Neural crest cell (in vitro differentiated cells): Measurements from ENCODE around the gene P3H1. TPM values are rescaled to one million over a fixed set of nuclear protein-coding genes. Genes with fewer than 3 reads are reported as not detected.
A peak's percentile ranks its signal among the peaks of the same experiment; 100 is the strongest.

Experiments
- DNase-seq: peaks from one replicate; pipeline ENCODE4 v3.0.0; 2021; ENCODE audit warnings: low read depth, mixed read lengths, low spot score
- H3K27ac Mint-ChIP-seq: one replicate; pipeline ENCODE4 v1.8.0; 2021; ENCODE audit warnings: mild to moderate bottlenecking, mixed read lengths; ENCODE audit not compliant: unreplicated experiment
- H3K27me3 Mint-ChIP-seq: 2 replicates; pipeline ENCODE4 v1.8.0; 2021; ENCODE audit warnings: low read depth, mild to moderate bottlenecking, mixed read lengths
- H3K36me3 Mint-ChIP-seq: 2 replicates; pipeline ENCODE4 v1.8.0; 2021; ENCODE audit warnings: low read depth, mild to moderate bottlenecking, mixed read lengths
- H3K4me1 Mint-ChIP-seq: 2 replicates; pipeline ENCODE4 v1.8.0; 2021; ENCODE audit warnings: mixed read lengths
- H3K4me3 Mint-ChIP-seq: one replicate; pipeline ENCODE4 v1.8.0; 2021; ENCODE audit warnings: mild to moderate bottlenecking, mixed read lengths
- H3K9me3 Mint-ChIP-seq: 2 replicates; pipeline ENCODE4 v1.8.0; 2021; ENCODE audit warnings: mixed read lengths
- total RNA-seq: library from RNA; stranded (reverse); gene quantifications from 2 replicates; pipeline ENCODE4 v1.2.1, GENCODE V29; 2021
- TF ChIP-seq, protein P1 (sequence below): fragments of 200-600 bp; sonication (generic); conservative IDR thresholded peaks from 2 replicates; pipeline ENCODE4 v1.5.0; 2021; ENCODE audit warnings: antibody characterized with exemption, mild to moderate bottlenecking

Gene P3H1
- total RNA-seq, 1 donor from 2014 or later = 88.6 TPM

DNA sequence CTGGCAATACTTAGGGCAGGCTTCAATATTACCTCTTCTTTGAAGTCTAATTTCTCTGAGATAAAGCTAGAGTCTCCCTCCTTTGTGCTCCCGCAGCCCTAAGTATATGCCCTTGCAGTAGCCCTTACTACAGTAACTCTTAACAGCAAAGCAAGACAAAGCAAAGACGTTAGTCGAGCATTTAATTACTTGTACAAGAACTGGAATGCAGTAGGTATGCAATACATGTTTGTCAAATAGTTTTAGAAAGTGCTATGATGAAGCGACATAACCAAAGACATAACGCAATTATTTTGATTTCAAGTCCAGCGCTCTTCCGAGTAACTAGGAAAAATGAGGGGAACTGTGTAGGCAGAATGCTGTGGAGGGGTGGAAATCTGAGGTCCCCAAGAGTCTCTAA is 1.6 kb downstream of the P3H1 start:
- no peak for DNase-seq
- no peaks in the 10 kb centered on the region for H3K9me3 Mint-ChIP-seq
- H3K36me3 Mint-ChIP-seq = no peaks in the 10 kb centered on the region
- H3K27ac Mint-ChIP-seq = no peak overlapping the region
- H3K4me1 Mint-ChIP-seq = peaks cover 22% of the 10 kb centered on the region
- no peak overlapping the region for H3K4me3 Mint-ChIP-seq
- H3K27me3 Mint-ChIP-seq = no peaks in the 10 kb centered on the region
- TF ChIP-seq, protein P1, sequence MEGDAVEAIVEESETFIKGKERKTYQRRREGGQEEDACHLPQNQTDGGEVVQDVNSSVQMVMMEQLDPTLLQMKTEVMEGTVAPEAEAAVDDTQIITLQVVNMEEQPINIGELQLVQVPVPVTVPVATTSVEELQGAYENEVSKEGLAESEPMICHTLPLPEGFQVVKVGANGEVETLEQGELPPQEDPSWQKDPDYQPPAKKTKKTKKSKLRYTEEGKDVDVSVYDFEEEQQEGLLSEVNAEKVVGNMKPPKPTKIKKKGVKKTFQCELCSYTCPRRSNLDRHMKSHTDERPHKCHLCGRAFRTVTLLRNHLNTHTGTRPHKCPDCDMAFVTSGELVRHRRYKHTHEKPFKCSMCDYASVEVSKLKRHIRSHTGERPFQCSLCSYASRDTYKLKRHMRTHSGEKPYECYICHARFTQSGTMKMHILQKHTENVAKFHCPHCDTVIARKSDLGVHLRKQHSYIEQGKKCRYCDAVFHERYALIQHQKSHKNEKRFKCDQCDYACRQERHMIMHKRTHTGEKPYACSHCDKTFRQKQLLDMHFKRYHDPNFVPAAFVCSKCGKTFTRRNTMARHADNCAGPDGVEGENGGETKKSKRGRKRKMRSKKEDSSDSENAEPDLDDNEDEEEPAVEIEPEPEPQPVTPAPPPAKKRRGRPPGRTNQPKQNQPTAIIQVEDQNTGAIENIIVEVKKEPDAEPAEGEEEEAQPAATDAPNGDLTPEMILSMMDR = no peak

DNA sequence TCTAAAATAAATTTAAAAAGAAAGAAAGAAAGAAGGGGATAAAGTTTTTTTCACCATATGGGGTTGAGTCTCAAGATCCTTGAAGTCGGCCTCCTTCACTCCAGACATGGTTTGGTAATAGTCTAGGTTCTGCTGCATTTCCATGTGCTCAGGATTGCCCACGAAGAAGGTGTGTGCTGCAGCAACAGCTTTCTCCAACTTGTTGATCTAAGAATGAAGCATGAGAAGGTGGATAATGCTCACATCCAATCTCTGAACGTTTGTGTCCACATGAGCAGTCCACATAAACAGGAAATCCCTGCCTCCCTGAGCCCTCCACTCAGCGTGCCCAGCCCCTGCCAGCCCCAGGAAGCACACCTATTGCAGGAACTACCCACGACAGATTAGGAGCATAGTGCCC is 4.6 kb downstream of the P3H1 start:
- H3K4me1 Mint-ChIP-seq = peaks cover 4% of the 10 kb centered on the region
- TF ChIP-seq, protein P1 = no peak
- H3K27me3 Mint-ChIP-seq = no peaks in the 10 kb centered on the region
- H3K36me3 Mint-ChIP-seq = peaks cover 4% of the 10 kb centered on the region
- no peak for DNase-seq
- no peaks in the 10 kb centered on the region for H3K9me3 Mint-ChIP-seq
- peak overlapping the region; percentile 83 for H3K27ac Mint-ChIP-seq
- peak overlapping the region; percentile 15 for H3K4me3 Mint-ChIP-seq

GRCh38 chr1:42761567-42761966 is 5.3 kb downstream of the P3H1 start:
- Mint-ChIP-seq H3K4me1 (peaks cover 8% of the 10 kb centered on the region), H3K27me3 (no peaks in the 10 kb centered on the region), H3K36me3 (peaks cover 6% of the 10 kb centered on the region), H3K9me3 (no peaks in the 10 kb centered on the region), H3K4me3 (no peak overlapping the region), H3K27ac (no peak overlapping the region)
- DNase-seq = no peak
- TF ChIP-seq, protein P1 = no peak

- no peak overlapping the region for H3K27ac Mint-ChIP-seq
These were observed 7.7 kb downstream of the P3H1 start for GRCh38 chr1:42759114-42759513.

DNA sequence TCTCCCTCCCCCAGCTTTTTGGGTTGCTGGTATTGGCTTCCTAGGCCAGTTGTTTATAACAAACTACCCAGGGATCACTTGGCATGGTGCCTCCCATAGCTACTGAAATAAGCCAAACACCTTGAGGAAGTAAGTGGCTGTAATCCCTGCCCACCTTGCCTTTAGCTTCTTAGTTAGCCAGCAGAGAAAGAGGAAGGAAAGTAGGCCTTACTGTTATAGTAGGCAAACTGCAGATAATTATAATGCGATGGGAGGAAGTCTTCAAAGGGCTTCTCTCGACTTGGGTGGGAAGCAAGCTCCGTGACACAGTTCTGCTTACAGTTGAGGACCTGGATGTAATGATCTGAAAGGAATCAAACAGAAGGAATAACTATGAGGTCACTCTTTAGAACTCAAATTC is 8.2 kb downstream of the P3H1 start:
- Mint-ChIP-seq H3K27me3 (no peaks in the 10 kb centered on the region), H3K36me3 (peaks cover 22% of the 10 kb centered on the region), H3K4me1 (peaks cover 8% of the 10 kb centered on the region), H3K27ac (no peak overlapping the region), H3K9me3 (no peaks in the 10 kb centered on the region), H3K4me3 (no peak overlapping the region)
- TF ChIP-seq, protein P1 = no peak
- no peak for DNase-seq

More at GRCh38 chr1:42759114-42759513, 7.7 kb downstream of the P3H1 start:
- peaks cover 18% of the 10 kb centered on the region for H3K36me3 Mint-ChIP-seq
- TF ChIP-seq, protein P1 = no peak
- no peaks in the 10 kb centered on the region for H3K9me3 Mint-ChIP-seq
- DNase-seq = no peak
- H3K4me3 Mint-ChIP-seq = no peak overlapping the region
- H3K27me3 Mint-ChIP-seq = no peaks in the 10 kb centered on the region
- H3K4me1 Mint-ChIP-seq = peaks cover 8% of the 10 kb centered on the region

DNA sequence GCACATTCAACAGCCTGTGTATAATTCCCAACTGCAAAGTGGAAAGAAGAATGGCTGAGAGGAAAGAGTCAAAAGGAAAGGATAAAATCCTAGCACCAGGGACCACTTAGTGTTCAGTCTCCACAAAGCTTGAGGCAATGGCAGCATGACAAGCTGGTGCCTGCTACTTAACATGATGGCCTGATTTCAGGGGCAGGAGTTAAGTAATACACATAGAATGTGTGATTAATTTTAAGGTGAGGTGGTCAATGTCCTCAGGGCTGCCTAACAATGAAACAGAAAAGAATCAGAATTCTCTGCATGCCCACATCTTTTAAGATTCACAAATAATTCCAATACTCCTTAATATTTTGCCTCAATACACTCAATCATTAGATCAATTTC is 8.9 kb downstream of the P3H1 start:
- no peak overlapping the region for H3K27ac Mint-ChIP-seq
- no peaks in the 10 kb centered on the region for H3K9me3 Mint-ChIP-seq
- peaks cover 8% of the 10 kb centered on the region for H3K4me1 Mint-ChIP-seq
- TF ChIP-seq, protein P1 = no peak
- H3K27me3 Mint-ChIP-seq = no peaks in the 10 kb centered on the region
- DNase-seq = no peak
- H3K36me3 Mint-ChIP-seq = peaks cover 28% of the 10 kb centered on the region
- no peak overlapping the region for H3K4me3 Mint-ChIP-seq
